SK-N-MC (cell line): ENCODE data around the gene GPR62.

Experiments used
- DNase-seq: peaks from one replicate; pipeline ENCODE4 v3.0.0-alpha.2; 2011; ENCODE audit warnings: low read depth, low spot score
- H3K27ac ChIP-seq: fragments of 200-600 bp; sonication (generic); 2 replicates; pipeline ENCODE4 v1.5.1; 2016; ENCODE audit warnings: mixed run types
- H3K36me3 ChIP-seq: fragments of 200-600 bp; sonication (generic); 2 replicates; pipeline ENCODE4 v1.6.1; 2017; ENCODE audit warnings: antibody characterized with exemption, low read length, mixed read lengths; ENCODE audit not compliant: insufficient read depth
- H3K4me3 ChIP-seq: fragments of 200-600 bp; sonication (generic); 2 replicates; pipeline ENCODE4 v1.5.1; 2016
- H3K9ac ChIP-seq: fragments of 200-600 bp; sonication (generic); 2 replicates; pipeline ENCODE4 v1.8.0; 2017; ENCODE audit warnings: mixed run types, mixed read lengths; ENCODE audit not compliant: insufficient read length
- H3K9me3 ChIP-seq: fragments of 200-600 bp; sonication (generic); 2 replicates; pipeline ENCODE4 v1.6.1; 2017; ENCODE audit warnings: low read depth, mild to moderate bottlenecking, antibody characterized with exemption, low read length, moderate library complexity, mixed read lengths
- EZH2 ChIP-seq: fragments of 200-600 bp; sonication (generic); IDR thresholded peaks from one replicate; pipeline ENCODE4 v1.6.1; 2017; ENCODE audit warnings: antibody characterized with exemption
- FOXP2 ChIP-seq: optimal IDR thresholded peaks from 2 replicates; pipeline ENCODE3; 2011; ENCODE audit warnings: mild to moderate bottlenecking, moderate library complexity; ENCODE audit not compliant: insufficient read depth; ENCODE audit errors: extremely low read length, control extremely low read depth
- POLR2AphosphoS5 ChIP-seq: IDR thresholded peaks from 2 replicates; pipeline ENCODE4 v1.6.1; 2012; ENCODE audit warnings: mild to moderate bottlenecking, low read depth, low read length, borderline replicate concordance

The GPR62 gene

GRCh38 chr3:51964521-51964920, 9.3 kb downstream of the GPR62 start:
- Histone ChIP-seq H3K4me3 (no peak overlapping the region), H3K36me3 (no peaks in the 10 kb centered on the region), H3K9ac (no peak overlapping the region), H3K27ac (no peak overlapping the region), H3K9me3 (no peaks in the 10 kb centered on the region)
- no peak for DNase-seq
- no peak for TF ChIP-seq FOXP2
- TF ChIP-seq POLR2AphosphoS5, result no peak
- TF ChIP-seq EZH2, result no peak

GRCh38 chr3:51966016-51966415, 10.8 kb downstream of the GPR62 start:
- no peak for TF ChIP-seq FOXP2
- TF ChIP-seq POLR2AphosphoS5, result no peak
- TF ChIP-seq EZH2, result no peak
- Histone ChIP-seq H3K9ac (no peak overlapping the region), H3K36me3 (no peaks in the 10 kb centered on the region), H3K4me3 (no peak overlapping the region), H3K27ac (no peak overlapping the region), H3K9me3 (no peaks in the 10 kb centered on the region)
- no peak for DNase-seq

- Histone ChIP-seq H3K4me3 (peak overlapping the region; percentile 75), H3K9me3 (no peaks in the 10 kb centered on the region), H3K27ac (no peak overlapping the region), H3K36me3 (no peaks in the 10 kb centered on the region), H3K9ac (no peak overlapping the region)
- no peak for TF ChIP-seq EZH2
- no peak for TF ChIP-seq FOXP2
- no peak for TF ChIP-seq POLR2AphosphoS5
- DNase-seq, result no peak
These were observed 11.3 kb downstream of the GPR62 start for GRCh38 chr3:51966486-51966885.

- H3K9ac ChIP-seq, result no peak overlapping the region
- H3K27ac ChIP-seq, result no peak overlapping the region
- DNase-seq, result no peak
- no peaks in the 10 kb centered on the region for H3K9me3 ChIP-seq
- TF ChIP-seq POLR2AphosphoS5 (no peak), FOXP2 (no peak), EZH2 (no peak)
- no peaks in the 10 kb centered on the region for H3K36me3 ChIP-seq
- peak overlapping the region; percentile 75 for H3K4me3 ChIP-seq
These were observed 11.8 kb downstream of the GPR62 start for GRCh38 chr3:51966922-51967383.

- TF ChIP-seq EZH2 (no peak), POLR2AphosphoS5 (peak; percentile 44; the same call in 1 of the 2 replicates), FOXP2 (no peak)
- H3K36me3 ChIP-seq, result no peaks in the 10 kb centered on the region
- H3K9me3 ChIP-seq, result no peaks in the 10 kb centered on the region
- DNase-seq, result no peak
- H3K9ac ChIP-seq, result peak within 1 kb of the TSS; percentile 59
- no peak within 1 kb of the TSS for H3K27ac ChIP-seq
- H3K4me3 ChIP-seq, result peak within 1 kb of the TSS; percentile 77
These were observed 12.4 kb downstream of the GPR62 start, which contains the start of gene PCBP4 for GRCh38 chr3:51967384-51968169. Gene PCBP4, minus strand, starts transcription at chr3:51967454. Its CDS starts 6,214 bp downstream, at chr3:51961240.

- Histone ChIP-seq H3K4me3 (peak overlapping the region; percentile 77), H3K9ac (peak overlapping the region; percentile 59), H3K36me3 (no peaks in the 10 kb centered on the region), H3K27ac (no peak overlapping the region), H3K9me3 (no peaks in the 10 kb centered on the region)
- no peak for DNase-seq
- peak; percentile 22; the same call in 1 of the 2 replicates for TF ChIP-seq POLR2AphosphoS5
- TF ChIP-seq EZH2, result no peak
These were observed 13.1 kb downstream of the GPR62 start for GRCh38 chr3:51968170-51968775.

GRCh38 chr3:51968883-51969678, 13.9 kb downstream of the GPR62 start:
- DNase-seq, result no peak
- H3K9me3 ChIP-seq, result no peaks in the 10 kb centered on the region
- H3K9ac ChIP-seq, result no peak overlapping the region
- H3K27ac ChIP-seq, result no peak overlapping the region
- H3K4me3 ChIP-seq, result 0 out of 2 replicates have a peak overlapping the region, but pooled peaks have one; percentile 25
- no peak; the same call in 1 of the 2 replicates for TF ChIP-seq POLR2AphosphoS5
- no peak for TF ChIP-seq EZH2
- no peak for TF ChIP-seq FOXP2
- no peaks in the 10 kb centered on the region for H3K36me3 ChIP-seq

GRCh38 chr3:51969841-51970240, 14.7 kb downstream of the GPR62 start:
- no peak for DNase-seq
- no peak overlapping the region for H3K27ac ChIP-seq
- H3K36me3 ChIP-seq, result no peaks in the 10 kb centered on the region
- H3K4me3 ChIP-seq, result no peak overlapping the region
- TF ChIP-seq EZH2 (no peak), FOXP2 (no peak), POLR2AphosphoS5 (no peak)
- no peaks in the 10 kb centered on the region for H3K9me3 ChIP-seq
- H3K9ac ChIP-seq, result no peak overlapping the region
